GM19463 (cell line): ENCODE measurements around the gene EXOC3L4.
"Not testable (repeated sequence)": the region's sequence is repeated elsewhere in the genome, so short reads cannot be mapped to it uniquely, and the experiment has no call there.

ENCODE experiments used
- ATAC-seq: cut with Tn5 transposase; IDR thresholded peaks from one replicate; pipeline ENCODE4 v1.9.1; 2021; ENCODE audit warnings: mild to moderate bottlenecking, moderate library complexity; ENCODE audit not compliant: unreplicated experiment

Gene EXOC3L4

GRCh38 chr14:103094406-103095209 is at the start of gene EXOC3L4:
EXOC3L4 (plus strand) TSS chr14:103094725; CDS start chr14:103100220, 5,495 bp downstream.
- ATAC-seq, result no peak

GRCh38 chr14:103045371-103045869 is 49.1 kb upstream of the EXOC3L4 start:
- no peak for ATAC-seq

GRCh38 chr14:103047453-103047852 is 47.1 kb upstream of the EXOC3L4 start:
- not testable (repeated sequence) for ATAC-seq

GRCh38 chr14:103050935-103051334 is 43.6 kb upstream of the EXOC3L4 start:
- no peak for ATAC-seq

GRCh38 chr14:103052407-103052806 is 42.1 kb upstream of the EXOC3L4 start:
- no peak for ATAC-seq

GRCh38 chr14:103055695-103056094 is 38.8 kb upstream of the EXOC3L4 start:
- no peak for ATAC-seq

- ATAC-seq, result no peak
These were observed 38.0 kb upstream of the EXOC3L4 start for GRCh38 chr14:103056322-103057027.

- ATAC-seq, result peak; percentile 17
These were observed 37.5 kb upstream of the EXOC3L4 start for GRCh38 chr14:103057028-103057371.

GRCh38 chr14:103057372-103058163 is 37.0 kb upstream of the EXOC3L4 start, which contains the start of gene CDC42BPB:
CDC42BPB (minus strand) TSS chr14:103057549; CDS start chr14:103057173, 376 bp downstream.
- peak; percentile 85 for ATAC-seq

- no peak for ATAC-seq
These were observed 36.1 kb upstream of the EXOC3L4 start for GRCh38 chr14:103058164-103059055.

GRCh38 chr14:103059556-103059955 is 35.0 kb upstream of the EXOC3L4 start:
- no peak for ATAC-seq

- no peak for ATAC-seq
These were observed 33.0 kb upstream of the EXOC3L4 start for GRCh38 chr14:103061482-103061976.

GRCh38 chr14:103064436-103064835 is 30.1 kb upstream of the EXOC3L4 start:
- no peak for ATAC-seq

GRCh38 chr14:103064978-103065377 is 29.5 kb upstream of the EXOC3L4 start:
- no peak for ATAC-seq

- ATAC-seq, result no peak
These were observed 28.7 kb upstream of the EXOC3L4 start for GRCh38 chr14:103065861-103066260.

GRCh38 chr14:103066399-103066798 is 28.1 kb upstream of the EXOC3L4 start:
- no peak for ATAC-seq

- no peak for ATAC-seq
These were observed 27.1 kb upstream of the EXOC3L4 start for GRCh38 chr14:103067231-103067954.

GRCh38 chr14:103068351-103069073 is 26.0 kb upstream of the EXOC3L4 start:
- ATAC-seq, result no peak
